HG02970 (cell line): Measurements from ENCODE around the gene SF3B1.
"Not testable (repeated sequence)": the region's sequence is repeated elsewhere in the genome, so short reads cannot be mapped to it uniquely, and the experiment has no call there.

Experiments used
- ATAC-seq: cut with Tn5 transposase; IDR thresholded peaks from one replicate; pipeline ENCODE4 v1.9.1; 2021; ENCODE audit warnings: mild to moderate bottlenecking, moderate library complexity, moderate number of reproducible peaks; ENCODE audit not compliant: unreplicated experiment, low FRiP score

Gene SF3B1, protein sequence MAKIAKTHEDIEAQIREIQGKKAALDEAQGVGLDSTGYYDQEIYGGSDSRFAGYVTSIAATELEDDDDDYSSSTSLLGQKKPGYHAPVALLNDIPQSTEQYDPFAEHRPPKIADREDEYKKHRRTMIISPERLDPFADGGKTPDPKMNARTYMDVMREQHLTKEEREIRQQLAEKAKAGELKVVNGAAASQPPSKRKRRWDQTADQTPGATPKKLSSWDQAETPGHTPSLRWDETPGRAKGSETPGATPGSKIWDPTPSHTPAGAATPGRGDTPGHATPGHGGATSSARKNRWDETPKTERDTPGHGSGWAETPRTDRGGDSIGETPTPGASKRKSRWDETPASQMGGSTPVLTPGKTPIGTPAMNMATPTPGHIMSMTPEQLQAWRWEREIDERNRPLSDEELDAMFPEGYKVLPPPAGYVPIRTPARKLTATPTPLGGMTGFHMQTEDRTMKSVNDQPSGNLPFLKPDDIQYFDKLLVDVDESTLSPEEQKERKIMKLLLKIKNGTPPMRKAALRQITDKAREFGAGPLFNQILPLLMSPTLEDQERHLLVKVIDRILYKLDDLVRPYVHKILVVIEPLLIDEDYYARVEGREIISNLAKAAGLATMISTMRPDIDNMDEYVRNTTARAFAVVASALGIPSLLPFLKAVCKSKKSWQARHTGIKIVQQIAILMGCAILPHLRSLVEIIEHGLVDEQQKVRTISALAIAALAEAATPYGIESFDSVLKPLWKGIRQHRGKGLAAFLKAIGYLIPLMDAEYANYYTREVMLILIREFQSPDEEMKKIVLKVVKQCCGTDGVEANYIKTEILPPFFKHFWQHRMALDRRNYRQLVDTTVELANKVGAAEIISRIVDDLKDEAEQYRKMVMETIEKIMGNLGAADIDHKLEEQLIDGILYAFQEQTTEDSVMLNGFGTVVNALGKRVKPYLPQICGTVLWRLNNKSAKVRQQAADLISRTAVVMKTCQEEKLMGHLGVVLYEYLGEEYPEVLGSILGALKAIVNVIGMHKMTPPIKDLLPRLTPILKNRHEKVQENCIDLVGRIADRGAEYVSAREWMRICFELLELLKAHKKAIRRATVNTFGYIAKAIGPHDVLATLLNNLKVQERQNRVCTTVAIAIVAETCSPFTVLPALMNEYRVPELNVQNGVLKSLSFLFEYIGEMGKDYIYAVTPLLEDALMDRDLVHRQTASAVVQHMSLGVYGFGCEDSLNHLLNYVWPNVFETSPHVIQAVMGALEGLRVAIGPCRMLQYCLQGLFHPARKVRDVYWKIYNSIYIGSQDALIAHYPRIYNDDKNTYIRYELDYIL

DNA sequence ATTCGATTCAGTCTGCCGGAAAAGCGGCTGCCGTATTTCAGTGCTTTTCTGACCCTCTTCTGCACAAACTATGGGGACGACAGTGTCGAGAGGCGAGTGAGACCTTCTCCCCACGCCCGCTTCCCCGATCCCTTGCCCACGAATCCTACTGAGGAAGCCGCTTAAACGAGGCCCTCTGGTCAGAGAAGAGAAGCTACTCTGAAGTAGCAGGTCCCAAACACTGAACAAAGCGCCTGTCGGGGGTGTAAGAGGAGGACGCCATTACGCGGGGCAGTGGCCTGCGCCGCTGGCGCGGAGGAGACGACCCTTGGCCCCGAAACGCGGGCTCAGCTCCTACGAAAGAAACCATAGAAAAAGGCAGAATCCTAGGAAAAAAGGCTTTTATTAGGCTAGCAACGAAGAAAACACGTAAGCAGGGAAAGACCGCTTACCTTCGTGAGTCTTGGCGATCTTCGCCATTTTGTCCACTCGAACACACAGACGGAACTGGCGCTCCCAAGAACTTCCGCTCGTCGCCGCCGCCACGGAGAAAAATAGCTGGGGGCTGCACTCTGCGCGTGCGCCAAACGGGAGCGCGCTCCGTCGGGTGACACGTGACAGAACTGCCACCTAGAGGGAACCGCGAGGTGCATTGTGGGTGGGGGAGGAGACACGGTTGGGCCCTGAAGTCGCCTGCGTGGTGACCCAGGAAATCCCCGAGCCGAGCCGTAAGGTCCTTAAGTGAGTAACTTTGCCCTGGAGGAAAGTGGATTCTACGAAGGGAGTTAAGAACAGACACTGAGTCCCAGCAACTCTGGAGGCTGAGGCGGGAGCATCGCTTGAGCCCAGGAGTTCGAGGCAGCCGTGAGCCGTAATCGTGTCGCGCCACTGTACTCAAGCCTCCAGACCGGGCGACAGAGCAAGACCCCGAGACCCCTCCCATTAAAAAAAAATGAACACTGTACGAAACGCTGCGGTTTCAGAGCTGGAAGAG, at the start of gene SF3B1:
TSS of gene SF3B1 (minus strand) at position 488 of the 973 bp plus-strand sequence. CDS start at position 459, 29 bp downstream.
- ATAC-seq = peak; percentile 94

DNA sequence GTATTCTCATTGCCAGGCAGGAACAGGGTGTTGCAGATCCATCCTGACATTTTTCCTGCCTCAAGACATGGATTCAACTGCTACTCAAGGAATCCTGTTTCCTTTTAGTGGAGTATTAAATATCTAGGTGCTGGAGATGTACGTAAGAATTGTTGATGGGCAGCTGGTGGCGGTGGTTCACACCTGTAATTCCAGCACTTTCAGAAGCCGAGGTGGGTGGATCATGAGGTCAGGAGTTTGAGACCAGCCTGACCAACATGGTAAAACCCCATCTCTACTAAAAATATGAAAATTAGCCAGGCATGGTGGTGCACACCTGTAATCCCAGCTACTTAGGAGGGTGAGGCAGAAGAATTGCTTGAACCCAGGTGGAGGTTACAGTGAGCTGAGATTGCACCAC, 49.4 kb upstream of the SF3B1 start:
- ATAC-seq = not testable (repeated sequence)

DNA sequence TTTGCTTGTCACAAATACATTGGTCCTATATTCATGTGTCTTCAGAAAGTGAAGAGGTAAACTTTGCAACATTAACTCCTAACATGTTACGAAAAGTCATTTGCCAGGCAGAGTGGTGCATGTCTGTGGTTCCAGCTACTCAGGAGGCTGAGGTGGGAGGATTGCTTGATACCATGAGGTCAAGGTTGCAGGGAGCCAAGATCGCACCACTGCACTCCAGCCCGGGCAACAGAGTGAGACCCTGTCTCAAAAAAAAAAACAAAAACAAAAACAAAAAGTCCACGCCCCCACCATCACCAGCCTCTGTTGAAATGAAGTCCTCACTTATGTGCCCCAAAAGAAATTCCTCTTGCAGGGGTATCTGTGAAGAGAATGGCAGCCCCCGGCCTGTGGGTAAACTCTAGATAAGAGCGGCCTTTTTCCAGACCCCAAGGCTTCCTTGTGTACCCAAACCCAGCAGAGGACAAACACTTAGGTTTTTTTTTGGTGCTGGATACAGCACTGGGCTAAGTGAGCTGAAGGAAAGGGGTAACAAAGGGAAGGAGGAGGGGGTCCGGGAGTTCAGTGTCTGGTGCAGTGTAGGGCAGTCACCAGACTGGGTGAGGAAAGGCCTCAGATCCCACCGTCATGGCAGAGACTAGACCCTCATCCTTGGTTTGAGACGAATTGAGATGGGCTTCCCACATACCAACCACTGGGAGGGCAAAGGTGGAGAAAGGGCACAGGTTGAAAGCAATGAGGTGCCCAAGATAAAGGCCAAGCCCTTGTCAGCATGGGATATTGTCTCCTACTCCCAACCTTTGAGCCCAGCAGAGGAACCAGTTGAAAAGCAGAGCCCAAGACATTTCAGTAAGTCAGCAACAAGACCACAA, 45.6 kb upstream of the SF3B1 start:
- ATAC-seq = no peak

DNA sequence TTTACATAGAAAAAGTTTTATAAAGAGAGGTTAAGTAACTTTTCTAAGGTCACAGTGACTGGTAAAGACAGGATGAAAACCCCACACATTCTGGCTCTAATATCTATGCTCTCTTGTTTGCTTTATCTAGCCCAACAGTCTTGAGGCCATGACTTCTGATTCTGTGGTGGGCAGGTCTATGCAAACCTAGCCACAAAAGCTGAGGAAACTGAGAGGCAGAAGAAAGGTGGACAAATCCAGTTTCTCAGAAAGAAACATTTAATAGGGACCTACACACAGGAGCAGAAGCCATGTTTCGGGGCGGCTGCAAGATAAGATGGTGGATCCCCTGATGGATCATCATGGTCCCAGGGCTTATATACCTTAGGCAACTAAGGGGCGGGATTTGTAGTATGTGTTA, 43.0 kb upstream of the SF3B1 start:
- ATAC-seq = no peak

DNA sequence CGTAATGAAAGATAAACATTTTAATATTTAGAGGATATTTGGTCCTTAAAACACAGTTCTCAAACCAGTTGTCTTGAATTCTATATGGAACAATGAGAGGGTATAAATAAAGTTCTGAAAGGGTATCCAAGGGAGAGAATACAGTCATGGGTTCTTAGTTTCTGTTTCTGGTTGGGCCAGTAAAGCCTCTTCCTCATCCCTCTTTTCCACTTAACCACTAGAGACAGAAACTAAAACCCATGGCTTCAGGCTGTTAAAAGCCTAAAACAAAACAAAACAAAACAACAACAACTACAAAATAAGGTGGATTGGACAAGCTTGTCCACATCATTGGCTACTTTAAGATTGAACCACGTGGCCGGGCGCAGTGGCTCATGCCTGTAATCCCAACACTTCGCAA, 37.3 kb upstream of the SF3B1 start:
- ATAC-seq = no peak

DNA sequence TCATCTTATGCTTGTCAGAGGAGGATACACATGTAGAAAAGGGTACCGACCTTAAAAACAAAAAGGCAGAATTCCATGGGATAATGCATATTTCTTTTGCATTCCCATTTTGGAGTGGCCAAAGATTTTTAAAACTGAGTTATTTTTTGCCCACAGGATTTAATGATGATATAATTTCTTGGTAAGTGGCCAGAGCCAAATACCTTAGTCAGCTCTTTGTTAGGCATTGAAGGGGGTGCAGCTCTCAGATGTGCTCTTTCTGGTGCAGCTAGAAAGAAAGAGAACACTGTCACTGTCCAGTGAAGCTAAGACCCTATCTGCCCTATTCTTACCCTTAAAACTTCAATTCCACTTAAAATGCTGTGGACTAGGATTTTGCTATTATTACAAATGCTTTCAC, 29.3 kb upstream of the SF3B1 start:
- no peak for ATAC-seq

DNA sequence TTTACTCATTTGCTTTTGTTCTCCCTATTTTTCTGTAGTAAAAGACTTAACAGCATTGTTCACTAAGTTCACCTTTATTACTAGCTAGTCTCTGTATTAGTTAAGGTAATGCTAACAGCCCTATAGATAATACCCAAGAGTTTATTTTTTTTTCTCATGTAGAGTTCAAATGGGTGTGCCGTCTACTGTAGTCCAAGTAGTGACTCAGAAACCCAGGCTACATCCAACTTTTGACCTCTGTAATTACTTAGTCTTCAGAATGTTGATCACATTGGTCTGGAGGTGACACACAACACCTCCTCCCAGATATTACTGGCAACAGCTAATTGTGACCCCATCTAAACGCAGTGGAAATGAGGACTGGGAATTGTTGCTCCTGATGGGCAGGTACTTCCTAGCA, 26.2 kb upstream of the SF3B1 start:
- ATAC-seq = no peak

DNA sequence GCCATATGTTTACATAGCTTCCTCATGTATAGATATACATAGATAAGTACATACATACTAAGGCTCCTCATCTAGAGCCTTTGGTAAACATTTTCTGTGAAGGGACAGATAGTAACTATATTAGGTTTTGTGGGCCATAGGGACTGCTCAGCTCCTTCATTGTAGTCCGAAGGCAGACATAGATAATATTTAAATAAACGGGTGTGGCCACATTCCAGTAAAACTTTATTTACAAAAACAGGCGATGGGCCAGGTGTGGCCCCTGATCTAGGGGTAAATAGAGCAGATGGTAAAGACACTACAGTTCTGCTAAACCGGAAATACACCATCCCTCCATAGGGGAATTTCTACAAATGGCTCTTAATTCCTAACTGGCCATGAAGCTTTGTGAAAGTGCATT, 25.8 kb upstream of the SF3B1 start:
- ATAC-seq = no peak

DNA sequence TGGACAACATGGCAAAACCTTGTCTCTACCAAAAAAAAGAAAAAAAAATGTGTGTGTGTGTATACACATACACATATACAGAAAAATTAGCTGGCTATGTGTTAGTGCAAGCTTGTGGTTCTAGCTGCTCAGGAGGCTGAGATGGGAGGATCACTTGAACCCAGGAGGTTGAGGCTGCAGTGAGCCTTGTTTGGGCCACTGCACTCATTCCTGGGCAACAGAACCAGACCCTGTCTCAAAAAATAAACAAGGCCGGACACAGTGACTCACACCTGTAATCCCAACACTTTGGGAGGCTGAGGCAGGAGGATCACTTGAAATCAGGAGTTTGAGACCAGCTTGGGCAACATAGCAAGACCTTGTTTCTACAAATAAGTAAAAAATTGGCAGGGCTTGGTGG, 20.6 kb upstream of the SF3B1 start:
- no peak for ATAC-seq

DNA sequence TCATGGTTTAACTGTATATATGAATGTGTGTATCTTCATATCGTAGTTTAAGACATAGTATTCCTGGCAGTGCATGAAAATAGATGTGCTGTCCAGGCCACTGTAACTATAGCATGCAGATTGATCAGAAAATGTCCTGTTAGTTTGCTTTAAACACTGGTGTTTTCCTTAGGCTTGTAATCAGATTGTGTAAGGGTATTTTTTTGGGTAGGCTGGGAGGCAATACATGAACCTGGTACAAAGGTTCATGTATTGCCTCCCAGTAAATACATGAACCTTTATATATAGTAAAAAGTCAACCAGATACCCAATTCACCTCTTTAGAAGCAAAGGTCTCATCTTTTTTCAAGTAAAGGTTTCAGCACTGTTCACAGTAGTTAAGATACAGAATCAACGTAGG, 20.1 kb upstream of the SF3B1 start:
- ATAC-seq = no peak

DNA sequence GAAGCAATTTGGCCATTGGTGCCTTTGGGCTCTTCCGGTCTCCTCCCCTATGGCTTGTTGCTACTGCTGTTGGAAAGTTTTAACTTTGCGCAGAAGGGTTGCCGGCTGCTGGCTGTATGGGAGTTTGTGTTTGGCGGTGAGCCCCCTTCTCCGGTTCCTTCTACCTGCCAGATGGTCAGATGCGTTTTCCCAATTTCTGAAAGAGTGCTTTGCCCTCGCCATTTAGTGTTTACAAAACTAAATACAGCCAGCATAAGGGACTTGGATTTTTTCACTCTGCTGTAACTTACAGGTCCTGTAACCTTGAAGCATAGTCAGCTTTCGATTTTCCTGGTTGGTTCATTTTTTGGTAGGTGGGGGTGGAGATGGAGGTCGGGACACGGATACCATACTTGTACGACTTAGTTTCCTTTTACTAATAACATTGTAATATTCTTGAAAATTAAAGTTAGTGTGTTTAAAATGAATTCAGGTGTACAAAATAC, 19.1 kb upstream of the SF3B1 start:
- peak; percentile 20 for ATAC-seq

DNA sequence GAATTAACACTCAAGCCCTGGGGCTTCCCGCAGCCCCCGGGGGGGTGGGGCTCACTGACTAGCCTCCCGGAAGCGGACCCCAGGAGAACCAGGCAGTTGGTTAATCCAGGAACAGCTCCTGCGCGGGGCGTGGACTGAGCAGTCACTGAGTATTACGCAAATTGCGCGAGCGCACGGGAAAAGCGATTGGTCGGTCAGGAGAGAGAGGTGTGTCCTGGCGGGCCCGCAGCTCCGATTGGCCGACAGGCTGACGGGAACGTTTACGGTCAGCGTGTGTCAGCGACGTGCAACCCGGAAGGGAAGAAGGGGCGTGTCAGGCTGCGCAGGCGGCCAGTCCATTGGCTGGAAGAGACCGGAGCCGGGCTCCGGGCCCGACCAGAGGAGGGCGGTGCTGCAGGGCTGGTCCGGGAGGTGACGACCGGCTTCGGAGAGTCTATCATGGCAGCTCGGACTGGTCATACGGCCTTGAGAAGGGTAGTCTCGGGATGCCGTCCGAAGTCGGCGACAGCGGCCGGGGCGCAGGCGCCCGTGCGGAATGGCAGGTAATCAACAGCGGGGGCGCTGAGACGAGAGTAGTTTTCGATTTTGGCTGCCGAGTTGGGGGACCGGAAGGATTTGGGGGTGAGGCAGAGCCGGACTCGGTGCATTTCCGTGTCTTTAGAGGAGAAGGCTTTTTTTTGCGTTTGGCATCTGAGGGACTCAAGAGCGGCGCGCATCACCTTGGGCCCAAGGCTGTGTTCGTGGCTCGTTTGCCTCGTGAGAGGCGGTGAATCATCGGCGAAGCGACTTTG, 18.5 kb upstream of the SF3B1 start, which contains the start of gene COQ10B:
TSS of gene COQ10B (plus strand) at position 430 of the 791 bp plus-strand sequence. CDS start at position 439, 9 bp downstream.
- peak; percentile 96 for ATAC-seq

DNA sequence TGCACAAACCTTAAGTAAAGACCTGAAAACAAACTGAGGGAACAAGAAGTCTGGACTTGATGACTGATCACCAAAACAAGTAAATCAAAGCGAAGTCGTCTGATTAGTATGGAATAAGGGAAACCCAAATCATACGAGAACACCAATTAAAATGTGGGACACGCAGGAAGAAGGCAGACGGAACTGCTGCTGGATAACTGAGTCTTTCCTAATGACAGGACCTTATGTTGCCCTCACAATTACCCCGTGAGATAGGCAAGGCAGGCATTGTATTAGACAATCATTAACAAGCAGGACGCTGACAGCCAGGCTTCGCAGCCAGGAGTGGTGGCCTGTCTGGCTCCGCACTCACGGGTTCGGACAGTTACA, 17.9 kb upstream of the SF3B1 start:
- no peak for ATAC-seq

DNA sequence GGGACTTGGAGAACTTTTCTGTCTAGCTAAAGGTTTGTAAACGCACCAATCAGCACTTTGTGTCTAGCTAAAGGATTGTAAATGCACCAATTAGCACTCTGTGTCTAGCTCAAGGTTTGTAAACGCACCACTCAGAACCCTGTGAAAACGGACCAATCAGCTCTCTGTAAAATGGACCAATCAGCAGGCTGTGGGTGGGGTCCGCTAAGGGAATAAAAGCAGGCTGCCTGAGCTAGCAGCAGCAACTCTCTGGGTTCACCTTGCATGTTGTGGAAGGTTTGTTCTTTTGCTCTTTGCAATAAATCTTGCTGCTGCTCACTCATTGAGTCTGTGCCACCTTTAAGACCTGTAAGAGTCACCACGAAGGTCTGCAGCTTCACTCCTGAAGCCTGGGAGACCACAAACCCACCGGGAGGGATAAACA, 16.1 kb upstream of the SF3B1 start:
- not testable (repeated sequence) for ATAC-seq

DNA sequence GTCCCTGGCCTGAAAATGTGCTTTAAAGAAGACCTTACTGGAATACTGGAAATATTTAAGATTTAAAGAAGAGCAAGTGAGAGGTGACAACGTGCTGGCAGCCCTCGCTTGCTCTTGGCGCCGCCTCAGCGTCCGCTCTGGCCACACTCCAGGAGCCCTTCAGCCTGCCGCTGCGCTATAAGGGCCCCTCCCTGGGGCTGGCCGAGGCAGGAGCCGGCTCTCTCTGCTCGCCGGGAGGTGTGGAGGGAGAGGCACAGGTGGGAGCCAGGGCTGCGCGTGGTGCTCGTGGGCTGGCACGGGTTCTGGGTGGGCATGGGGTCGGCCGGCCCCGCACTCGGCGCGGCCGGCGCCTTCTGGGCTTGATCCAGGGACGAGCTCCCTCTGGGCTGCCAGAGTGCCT, 15.6 kb upstream of the SF3B1 start:
- ATAC-seq = no peak

DNA sequence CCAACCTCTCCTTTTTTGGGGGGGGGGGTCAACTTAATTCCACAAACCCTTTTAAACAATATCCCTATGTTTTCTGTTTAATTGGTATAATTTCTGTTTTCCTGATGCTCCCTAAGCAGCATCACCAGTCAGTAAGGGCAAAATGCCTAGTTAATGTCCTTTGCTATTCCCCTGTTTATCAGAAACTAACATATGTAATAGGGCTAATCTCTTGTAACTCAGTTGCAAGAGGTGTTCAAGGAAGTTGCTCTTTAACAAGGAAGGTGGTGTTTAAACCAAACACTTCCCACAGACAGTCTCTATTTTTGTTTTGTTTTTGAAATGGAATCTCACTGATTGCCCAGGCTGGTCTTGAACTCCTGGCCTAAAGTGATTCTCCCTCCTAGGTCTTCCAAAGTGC, 12.0 kb upstream of the SF3B1 start:
- no peak for ATAC-seq

DNA sequence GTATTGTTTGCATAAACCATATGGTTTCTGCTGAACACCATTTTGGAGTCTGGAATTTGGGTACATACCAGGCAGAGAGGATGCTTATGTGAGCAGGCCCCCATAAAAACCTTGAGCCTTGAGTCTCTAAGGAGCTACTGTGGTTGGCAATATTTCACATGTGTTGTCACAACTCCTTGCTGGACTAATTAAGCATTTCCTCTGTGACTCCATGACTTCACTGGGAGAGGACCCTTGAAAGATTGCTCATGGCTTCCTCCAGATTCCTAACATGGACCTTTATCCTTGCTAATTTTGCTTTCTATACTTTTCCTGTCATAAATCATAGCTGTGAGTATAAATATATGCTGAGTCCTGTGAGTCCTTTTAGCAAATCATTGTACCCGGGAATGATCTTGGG, 10.9 kb upstream of the SF3B1 start:
- ATAC-seq = no peak

DNA sequence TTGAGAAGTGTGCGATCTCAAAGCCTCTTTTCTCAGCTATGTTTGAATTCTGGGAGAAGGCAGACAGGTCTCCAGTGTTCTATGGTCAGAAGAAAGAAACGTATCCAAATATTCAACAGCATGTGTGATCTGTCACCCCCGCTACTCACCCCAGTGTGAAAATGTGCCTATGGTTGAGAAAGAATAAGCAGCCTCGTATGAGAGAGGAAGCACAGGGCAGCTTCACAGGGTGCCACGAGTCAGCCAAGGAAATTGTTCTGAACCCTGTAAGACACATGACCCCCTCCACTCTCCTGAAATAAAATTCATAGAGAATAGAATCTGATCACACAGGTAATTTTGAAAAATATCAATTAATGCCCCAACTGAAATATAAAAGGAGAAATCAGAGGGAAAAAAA, 8.0 kb upstream of the SF3B1 start:
- ATAC-seq = no peak
